Anterior cingulate cortex (tissue), 58 donors: ENCODE data around the gene PLCB4.
"Not testable (repeated sequence)": the region's sequence is repeated elsewhere in the genome, so short reads cannot be mapped to it uniquely, and the experiment has no call there.

Experiments used
- DNase-seq, 58 donors: peaks; one replicate each; lab custom pipeline; 2025; lab: John Stamatoyannopoulos, UW

PLCB4 gene

GRCh38 chr20:9140162-9140760 lies 71.4 kb downstream of the PLCB4 start:
- DNase-seq, result no peak

GRCh38 chr20:9141070-9141469 lies 72.2 kb downstream of the PLCB4 start:
- DNase-seq, result no peak

- DNase-seq, result no peak
Measured at GRCh38 chr20:9141921-9142320, 73.0 kb downstream of the PLCB4 start.

GRCh38 chr20:9142809-9143208 lies 73.9 kb downstream of the PLCB4 start:
- DNase-seq, result no peak

DNA sequence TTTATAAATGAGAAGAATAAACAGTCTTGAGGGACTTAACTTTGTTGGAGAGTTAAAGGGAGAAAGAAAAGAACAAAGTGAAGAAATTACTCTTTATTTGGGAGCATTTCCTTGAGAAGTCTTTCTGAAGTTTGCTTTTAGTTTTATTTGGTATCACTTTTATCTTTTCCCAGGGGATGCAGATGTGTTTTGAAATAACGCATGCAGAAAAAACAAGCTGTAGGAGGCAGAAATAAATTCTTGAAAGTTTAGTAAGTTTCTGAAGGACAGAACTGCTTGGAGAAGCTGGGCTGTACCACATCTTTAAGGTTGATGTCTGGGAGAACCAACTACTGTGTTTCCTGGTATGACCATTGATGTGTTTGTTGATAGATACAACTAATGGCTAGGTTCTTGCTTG lies 75.0 kb downstream of the PLCB4 start:
- DNase-seq, result no peak

GRCh38 chr20:9144643-9145042 lies 75.8 kb downstream of the PLCB4 start:
- DNase-seq, result no peak

DNA sequence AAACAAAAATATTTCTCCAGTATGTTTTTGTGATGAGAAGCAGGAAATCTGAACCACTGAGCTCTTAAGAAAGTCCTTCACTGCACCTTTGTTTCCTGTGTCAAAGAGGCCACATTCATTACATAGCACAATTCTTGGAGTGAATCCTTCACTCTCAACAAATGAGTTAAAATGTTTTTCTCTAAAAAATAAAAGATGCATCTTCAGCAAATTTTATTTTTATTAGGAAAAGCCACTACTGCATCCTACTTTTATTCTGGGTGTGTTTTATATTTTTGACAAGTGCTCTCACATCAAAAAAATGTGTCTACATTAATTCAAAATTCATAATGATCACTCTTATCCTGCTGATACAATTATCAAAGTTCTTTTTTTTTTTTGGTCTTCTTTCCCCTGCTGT lies 76.3 kb downstream of the PLCB4 start:
- DNase-seq, result no peak

DNA sequence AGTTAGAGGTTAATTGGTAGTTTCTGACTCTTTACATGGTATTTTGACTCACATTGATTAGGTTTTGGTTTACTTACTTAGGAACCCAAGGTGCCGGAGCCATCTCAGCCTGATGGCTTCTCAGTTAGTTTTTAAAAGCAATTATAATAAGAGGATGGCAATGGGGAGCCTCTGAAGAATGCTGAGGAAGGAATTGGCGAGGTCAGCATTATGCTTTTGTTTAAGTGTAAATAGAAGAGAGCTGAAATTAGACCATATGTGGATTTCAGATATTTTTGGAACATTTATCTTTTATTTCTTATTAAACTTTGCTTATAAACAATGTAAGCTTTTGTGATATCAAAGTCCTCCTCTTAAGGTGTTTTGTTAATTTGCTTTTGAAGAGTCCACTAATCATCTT lies 77.8 kb downstream of the PLCB4 start:
- DNase-seq, result no peak

GRCh38 chr20:9147547-9148024 lies 78.7 kb downstream of the PLCB4 start:
- DNase-seq, result no peak

DNA sequence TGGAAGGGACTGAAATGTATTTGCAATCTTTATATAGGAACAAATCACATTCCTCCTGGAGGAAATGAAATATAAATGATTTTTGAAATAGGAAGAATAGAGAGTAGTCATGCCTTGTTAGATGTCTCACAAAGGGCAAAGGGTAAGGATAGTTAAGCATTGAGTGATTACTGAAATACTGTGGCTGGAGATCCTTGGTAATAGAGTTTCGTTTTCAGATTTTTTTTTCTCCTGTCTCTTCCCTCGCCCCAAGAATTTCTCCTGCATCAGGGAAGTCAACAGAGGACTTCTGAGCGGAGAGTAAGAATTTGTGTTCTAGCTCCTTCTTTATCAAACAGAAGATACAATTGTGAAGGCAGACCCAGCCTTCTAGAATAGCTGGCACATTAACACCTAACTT lies 79.4 kb downstream of the PLCB4 start:
- no peak for DNase-seq

DNA sequence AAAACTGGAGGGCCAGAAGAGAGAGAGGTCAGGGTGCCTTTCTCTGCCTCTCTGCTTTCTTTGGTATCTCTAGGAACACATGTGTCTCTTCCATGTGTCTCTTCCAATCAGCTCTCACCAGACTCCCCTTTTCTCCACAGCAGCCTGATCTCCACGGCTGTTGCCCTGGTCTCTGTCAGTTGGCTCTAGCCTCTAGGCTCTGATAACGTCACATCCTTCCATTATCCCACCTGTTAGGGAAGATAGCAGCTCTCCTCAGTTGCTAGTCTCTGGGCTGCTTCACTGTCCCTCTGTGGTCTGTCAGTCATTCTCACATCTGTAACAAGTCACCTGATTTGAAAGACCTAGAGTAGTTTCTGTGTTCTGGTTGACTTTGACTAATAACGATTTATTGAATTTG lies 80.2 kb downstream of the PLCB4 start:
- DNase-seq, result no peak

DNA sequence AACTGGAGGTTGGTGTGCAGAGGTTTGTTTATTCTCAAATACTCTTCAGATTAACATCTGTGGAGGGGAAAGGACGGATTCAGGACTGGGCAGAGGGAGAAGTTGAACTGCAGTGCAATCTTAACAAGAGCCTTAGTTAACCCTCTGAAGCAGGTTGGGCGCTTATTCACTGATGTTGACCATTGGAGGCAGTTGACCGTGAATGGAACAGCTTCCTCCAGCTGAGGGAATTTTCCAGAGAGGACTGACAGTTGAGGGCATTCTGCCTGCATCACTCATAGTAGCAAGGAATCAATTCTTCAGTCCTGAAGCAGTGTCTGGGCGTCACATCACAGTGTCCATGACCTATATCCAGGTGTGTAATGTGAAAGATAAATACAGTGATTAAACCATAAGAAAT lies 80.9 kb downstream of the PLCB4 start:
- no peak for DNase-seq

GRCh38 chr20:9150679-9151078 lies 81.8 kb downstream of the PLCB4 start:
- DNase-seq, result peak in 2 of 58 donors; percentile 1 to 9

DNA sequence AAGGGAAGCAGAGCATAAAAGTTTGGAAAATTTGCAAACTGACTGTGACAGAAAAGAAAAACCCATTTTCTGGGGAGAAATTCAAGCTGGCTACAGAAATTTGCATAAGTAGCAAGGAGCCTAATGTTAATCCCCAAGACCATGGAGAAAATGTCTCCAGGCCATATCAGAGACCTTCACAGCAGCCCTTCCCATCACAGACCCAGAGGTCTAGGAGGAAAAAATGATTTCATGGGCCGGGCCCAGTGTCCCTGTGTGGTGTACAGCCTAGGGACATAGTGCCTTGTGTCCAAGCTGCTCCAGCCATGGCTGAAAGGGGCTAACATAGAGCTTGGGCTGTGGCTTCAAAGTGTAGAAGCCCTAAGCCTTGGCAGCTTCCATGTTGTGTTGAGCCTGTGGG lies 83.3 kb downstream of the PLCB4 start:
- DNase-seq, result not testable (repeated sequence)

DNA sequence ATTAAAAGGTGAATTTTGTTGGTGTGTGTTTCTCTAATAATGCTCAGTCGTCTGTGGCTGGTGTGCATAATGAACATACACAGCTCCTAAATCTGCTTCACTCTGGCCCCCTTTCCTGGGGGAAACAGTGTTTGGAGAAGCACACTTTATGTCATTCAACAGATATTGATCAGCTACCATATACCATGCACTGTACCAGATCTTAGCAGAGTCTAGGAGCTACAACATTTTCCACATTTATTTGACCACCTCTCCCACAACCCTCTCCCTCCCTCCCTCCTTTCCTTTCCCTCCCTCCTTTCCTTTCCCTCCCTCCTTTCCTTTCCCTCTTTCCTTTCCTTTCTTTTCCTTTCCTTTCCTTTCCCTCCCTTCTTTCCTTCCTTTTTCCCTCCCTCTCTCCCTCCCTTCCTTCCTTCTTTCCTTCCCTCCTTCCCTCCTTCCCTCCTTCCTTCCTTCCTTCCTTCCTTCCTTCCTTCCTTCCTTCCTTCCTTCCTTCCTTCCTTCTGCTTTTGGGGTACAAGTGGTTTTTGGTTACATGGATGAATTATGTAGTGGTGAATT lies 85.7 kb downstream of the PLCB4 start:
- DNase-seq, result no peak

DNA sequence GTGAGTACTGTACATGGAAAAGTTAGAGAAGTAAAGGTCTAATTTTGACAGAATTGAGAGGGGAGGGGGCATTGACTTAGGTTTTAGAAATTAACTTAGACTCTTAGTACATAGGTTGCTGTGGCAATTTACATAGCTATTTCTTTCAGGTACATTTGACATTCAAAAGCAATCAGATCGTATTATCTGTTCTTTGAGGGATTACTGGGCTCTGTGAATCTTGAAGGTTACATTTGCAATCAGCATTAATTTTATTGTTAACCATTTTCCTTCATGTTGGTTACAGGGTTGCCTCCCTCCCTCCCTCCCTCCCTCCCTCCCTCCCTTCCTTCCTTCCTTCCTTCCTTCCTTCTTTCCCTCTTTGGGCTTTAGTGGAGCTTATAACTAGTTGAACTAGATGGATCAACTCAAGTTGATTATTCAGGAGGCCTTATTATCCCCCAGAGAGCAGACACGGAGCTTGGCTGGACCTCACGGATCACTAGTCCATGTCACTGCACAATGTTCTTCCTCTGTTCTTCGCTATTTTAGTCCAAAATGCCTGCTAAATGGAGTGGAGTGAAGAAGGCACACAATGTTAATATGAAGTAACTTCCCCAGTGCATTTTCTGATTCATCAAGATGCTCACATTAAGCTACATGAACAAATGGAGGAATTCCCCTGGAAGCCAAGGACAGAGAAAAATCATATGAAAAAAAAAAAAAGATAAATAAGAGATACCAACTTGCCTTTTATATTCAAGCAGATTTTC lies 87.8 kb downstream of the PLCB4 start:
- no peak for DNase-seq

DNA sequence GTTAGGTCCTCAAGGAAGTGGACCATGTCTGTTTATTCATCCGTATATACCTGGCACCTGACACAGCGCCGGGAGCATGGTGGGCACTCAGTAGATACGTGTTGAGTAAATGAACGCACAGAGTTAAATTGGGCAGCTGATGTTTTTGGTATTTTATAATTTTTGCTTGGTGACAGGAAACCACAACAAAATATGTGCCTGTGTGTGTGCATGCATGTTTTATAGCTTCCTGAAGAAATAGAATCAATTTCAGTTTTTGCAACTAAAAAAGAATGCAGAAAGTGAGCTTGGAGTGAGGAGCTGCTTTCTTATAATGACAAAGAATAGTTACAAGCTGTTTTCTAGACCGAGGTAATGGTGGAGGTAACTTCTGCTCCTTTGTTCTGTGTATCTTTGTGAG lies 91.4 kb downstream of the PLCB4 start:
- DNase-seq, result no peak

- DNase-seq, result no peak
Measured at GRCh38 chr20:9160757-9161156, 91.9 kb downstream of the PLCB4 start.

DNA sequence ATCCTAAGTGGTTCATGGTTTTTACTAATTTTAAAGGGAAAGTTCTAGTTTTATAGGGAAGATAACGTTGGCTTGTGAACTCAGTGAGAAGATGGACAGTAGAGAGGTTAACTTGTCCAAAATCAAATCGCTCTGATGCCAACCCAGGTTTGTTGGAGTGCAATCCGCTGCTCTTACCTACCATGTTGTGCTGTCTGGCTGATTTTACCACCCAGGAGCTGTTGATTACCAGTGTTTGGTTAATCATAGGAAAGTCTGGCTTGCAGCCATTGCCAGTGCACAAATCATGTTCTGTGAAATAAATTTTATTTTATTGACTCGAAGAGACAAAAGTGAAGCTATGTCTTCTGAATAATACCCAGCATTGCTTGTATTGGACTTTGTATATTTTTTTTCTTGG lies 92.4 kb downstream of the PLCB4 start:
- no peak for DNase-seq

DNA sequence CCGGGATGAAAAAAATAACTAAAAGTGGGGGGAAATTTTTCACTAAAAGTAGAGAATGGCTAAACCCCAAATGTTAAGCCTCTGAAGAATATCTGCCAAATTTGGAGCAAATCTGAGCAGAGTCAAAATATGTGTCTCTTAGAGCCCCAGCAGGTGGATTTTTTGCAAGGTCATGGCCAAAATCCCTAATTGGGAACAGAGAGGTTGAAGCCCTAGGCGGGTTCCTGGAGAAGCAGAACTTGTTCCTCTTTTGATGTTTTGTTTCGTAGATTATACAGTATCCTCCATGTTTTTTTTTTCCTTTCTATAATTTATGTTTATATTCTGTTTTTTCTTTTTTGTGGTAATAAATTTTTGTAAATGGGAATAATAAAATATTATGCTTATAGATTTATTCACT lies 94.4 kb downstream of the PLCB4 start:
- DNase-seq, result no peak

DNA sequence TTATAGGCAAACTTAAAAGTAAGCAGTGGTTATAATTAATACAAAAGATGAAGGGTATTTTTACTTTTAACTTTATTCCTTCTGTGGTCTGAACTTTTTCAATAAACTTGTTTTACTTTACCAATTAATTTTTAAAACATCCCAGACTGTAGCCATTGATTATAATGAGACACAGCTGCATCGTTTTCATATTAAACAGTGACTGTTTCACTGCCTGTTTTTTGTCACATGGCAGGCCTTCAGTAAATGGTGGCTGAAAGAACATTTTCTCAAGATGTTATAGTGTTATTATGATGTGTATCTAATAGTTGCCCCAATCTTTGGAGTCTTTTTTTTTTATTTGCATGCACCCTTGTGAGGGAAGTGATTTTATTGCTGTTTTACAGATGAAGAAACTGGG lies 95.1 kb downstream of the PLCB4 start:
- no peak for DNase-seq

GRCh38 chr20:9165261-9165660 lies 96.4 kb downstream of the PLCB4 start:
- DNase-seq, result no peak
